C4-2B (cell line): Measurements from ENCODE around the gene SCO1.

ENCODE experiments used
- CTCF ChIP-seq: fragments of 450-650 bp; conservative IDR thresholded peaks from 2 replicates; pipeline ENCODE4 v1.5.1; 2017; ENCODE audit warnings: mild to moderate bottlenecking
- ZFX ChIP-seq: fragments of 450-650 bp; IDR thresholded peaks from 2 replicates; pipeline ENCODE4 v1.6.1; 2017

GRCh38 chr17:10668775-10669174, 28.6 kb downstream of the SCO1 start:
- TF ChIP-seq CTCF (no peak), ZFX (no peak)
